Suprapubic skin (tissue), 4 donors: ENCODE measurements around the gene MAGEF1.

Source experiments
- EP300 ChIP-seq: sonication (generic); formaldehyde crosslinking; IDR thresholded peaks from one replicate; pipeline ENCODE4 v1.6.1; 2017; ENCODE audit warnings: antibody characterized with exemption
- POLR2A ChIP-seq, 2 donors: fragments of 450-650 bp; IDR thresholded peaks; one replicate each; pipeline ENCODE4 v1.6.1; 2017; ENCODE audit warnings: antibody characterized with exemption in 2 of 2, mild to moderate bottlenecking in 2 of 2, moderate library complexity in 2 of 2
- POLR2AphosphoS5 ChIP-seq, 3 donors: sonication (generic); formaldehyde crosslinking; IDR thresholded peaks; one replicate each; pipeline ENCODE4 v1.6.1; 2017; ENCODE audit warnings: antibody characterized with exemption in 3 of 3
- TF ChIP-seq, protein P1 (sequence below), 2 donors: fragments of 200-600 bp in 1 of 2; fragments of 450-650 bp in 1 of 2; sonication (generic) in 1 of 2; IDR thresholded peaks; one replicate each; pipeline ENCODE4 v1.5.1; 2016 to 2019; ENCODE audit warnings: antibody characterized with exemption in 2 of 2, mild to moderate bottlenecking in 1 of 2, moderate library complexity in 1 of 2

DNA sequence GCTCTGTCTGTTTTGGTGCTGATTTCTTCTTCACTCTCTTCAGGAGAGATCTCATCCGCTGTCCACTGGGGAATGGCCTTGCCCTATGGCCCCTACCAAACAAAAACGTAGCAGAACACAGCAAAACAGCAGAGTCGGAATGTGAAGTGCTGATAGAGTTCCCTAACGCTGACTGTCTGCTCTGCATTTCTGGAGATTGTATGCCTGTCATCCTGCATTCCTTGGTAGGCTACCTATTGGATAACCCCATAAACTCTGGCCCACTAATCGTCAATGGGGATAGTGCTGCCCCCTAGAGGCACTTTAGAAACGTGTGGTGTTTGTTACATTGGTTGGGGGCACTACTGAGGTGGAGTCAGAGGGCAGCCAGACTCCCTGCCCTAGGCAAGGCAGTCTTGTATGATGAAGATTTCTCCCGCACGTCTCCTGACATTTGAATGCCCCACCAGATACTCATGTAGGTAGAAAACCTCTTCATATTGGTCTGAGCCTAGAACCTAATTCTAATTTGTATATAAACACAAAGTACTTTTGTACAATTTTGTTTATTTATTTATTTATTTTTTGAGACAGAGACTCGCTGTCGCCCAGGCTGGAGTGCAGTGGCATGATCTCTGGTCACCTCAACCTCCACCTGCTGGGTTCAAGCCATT lies 15.6 kb upstream of the MAGEF1 start:
- TF ChIP-seq, protein P1, sequence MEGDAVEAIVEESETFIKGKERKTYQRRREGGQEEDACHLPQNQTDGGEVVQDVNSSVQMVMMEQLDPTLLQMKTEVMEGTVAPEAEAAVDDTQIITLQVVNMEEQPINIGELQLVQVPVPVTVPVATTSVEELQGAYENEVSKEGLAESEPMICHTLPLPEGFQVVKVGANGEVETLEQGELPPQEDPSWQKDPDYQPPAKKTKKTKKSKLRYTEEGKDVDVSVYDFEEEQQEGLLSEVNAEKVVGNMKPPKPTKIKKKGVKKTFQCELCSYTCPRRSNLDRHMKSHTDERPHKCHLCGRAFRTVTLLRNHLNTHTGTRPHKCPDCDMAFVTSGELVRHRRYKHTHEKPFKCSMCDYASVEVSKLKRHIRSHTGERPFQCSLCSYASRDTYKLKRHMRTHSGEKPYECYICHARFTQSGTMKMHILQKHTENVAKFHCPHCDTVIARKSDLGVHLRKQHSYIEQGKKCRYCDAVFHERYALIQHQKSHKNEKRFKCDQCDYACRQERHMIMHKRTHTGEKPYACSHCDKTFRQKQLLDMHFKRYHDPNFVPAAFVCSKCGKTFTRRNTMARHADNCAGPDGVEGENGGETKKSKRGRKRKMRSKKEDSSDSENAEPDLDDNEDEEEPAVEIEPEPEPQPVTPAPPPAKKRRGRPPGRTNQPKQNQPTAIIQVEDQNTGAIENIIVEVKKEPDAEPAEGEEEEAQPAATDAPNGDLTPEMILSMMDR (IDR thresholded peaks at IDR 0.05): peak; percentile 61 to 64
- TF ChIP-seq POLR2AphosphoS5 (IDR thresholded peaks at IDR 0.05): no peak
- TF ChIP-seq POLR2A (IDR thresholded peaks at IDR 0.05): no peak
- no peak for TF ChIP-seq EP300
